Skeletal muscle tissue (tissue), 5 donors: ENCODE results near the gene TRPV4. TPM values are rescaled to one million over a fixed set of nuclear protein-coding genes. Genes with fewer than 3 reads are reported as not detected.

ENCODE experiments used
- H3K27ac ChIP-seq: one replicate; pipeline ENCODE4 v1.7.0; 2013; ENCODE audit warnings: mild to moderate bottlenecking, low read depth, low read length, inconsistent platforms
- H3K27me3 ChIP-seq, 3 donors: one replicate each; pipeline ENCODE4 v1.7.0; 2013; ENCODE audit warnings: low read length in 3 of 3; ENCODE audit not compliant: control insufficient read depth in 3 of 3, insufficient read depth in 3 of 3
- H3K36me3 ChIP-seq, 3 donors: one replicate each; pipeline ENCODE4 v1.7.0; 2013; ENCODE audit warnings: low read length in 3 of 3; ENCODE audit not compliant: control insufficient read depth in 3 of 3, insufficient read depth in 3 of 3
- H3K4me1 ChIP-seq, 3 donors: one replicate each; pipeline ENCODE4 v1.7.0; 2013; ENCODE audit warnings: low read length in 3 of 3, mild to moderate bottlenecking in 3 of 3; ENCODE audit not compliant: control insufficient read depth in 3 of 3, insufficient read depth in 3 of 3
- H3K4me3 ChIP-seq, 3 donors: one replicate each; pipeline ENCODE4 v1.7.0; 2013; ENCODE audit warnings: low read length in 3 of 3
- H3K9ac ChIP-seq, 3 donors: one replicate each; pipeline ENCODE4 v1.7.0; 2013; ENCODE audit warnings: low read length in 3 of 3, mild to moderate bottlenecking in 3 of 3, moderate library complexity in 2 of 3, low read depth in 1 of 3
- H3K9me3 ChIP-seq, 3 donors: one replicate each; pipeline ENCODE4 v1.7.0; 2013; ENCODE audit warnings: low read length in 3 of 3; ENCODE audit not compliant: control insufficient read depth in 3 of 3
- small RNA-seq: library from RNA; depleted of rRNA; stranded (forward); fragments of <200 nt; gene quantifications from one replicate; pipeline ENCODE3, GENCODE V24; 2014
- total RNA-seq: library from RNA; depleted of rRNA; stranded (reverse); fragments of >200 nt; gene quantifications from one replicate; pipeline ENCODE4 v1.2.3, GENCODE V29; 2014
- donor health status: Osteomylitis.

The TRPV4 gene
- total RNA-seq, 1 donor from 2014 or later, result 0.52 TPM

GRCh38 chr12:109737126-109737525 lies 96.1 kb downstream of the TRPV4 start:
- H3K9me3 ChIP-seq, result no peaks in the 10 kb centered on the region
- peaks cover 0 to 5% (median 4%) of the 10 kb centered on the region in 3 donors for H3K4me1 ChIP-seq
- no peak overlapping the region for H3K27ac ChIP-seq
- no peaks in the 10 kb centered on the region for H3K36me3 ChIP-seq
- peaks cover 0 to 5% (median 0%) of the 10 kb centered on the region in 3 donors for H3K27me3 ChIP-seq
- no peak overlapping the region for H3K9ac ChIP-seq
- no peak overlapping the region for H3K4me3 ChIP-seq

DNA sequence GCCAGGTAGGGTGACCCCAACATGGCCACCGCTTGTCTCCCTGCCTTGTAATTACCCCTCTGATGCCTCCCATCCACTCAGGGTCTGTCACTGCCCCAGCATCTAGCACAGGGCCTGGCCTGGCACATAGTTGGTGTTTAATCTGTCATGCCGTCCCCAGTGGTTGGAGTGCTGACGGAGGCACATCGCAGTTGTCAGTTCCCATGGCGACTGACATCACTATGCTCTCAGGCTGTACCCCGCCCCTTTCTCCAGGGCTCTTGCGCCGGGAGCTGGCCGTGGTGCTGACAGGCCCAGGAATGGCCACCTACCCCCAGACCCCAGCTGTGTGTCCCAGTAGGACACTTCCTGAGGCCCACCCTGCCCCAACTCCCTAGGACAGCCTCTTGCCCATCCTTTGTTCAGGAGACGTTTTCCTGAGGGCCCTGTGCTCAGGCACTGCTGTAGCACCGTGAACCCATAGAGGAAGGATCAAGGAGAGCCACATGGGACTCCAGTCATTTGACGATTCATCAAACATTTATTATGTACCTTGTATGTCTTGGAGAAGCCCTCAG lies 96.6 kb downstream of the TRPV4 start:
- no peaks in the 10 kb centered on the region for H3K9me3 ChIP-seq
- no peak overlapping the region for H3K27ac ChIP-seq
- no peak overlapping the region for H3K9ac ChIP-seq
- H3K4me1 ChIP-seq, result peaks cover 0 to 5% (median 4%) of the 10 kb centered on the region in 3 donors
- no peaks in the 10 kb centered on the region for H3K36me3 ChIP-seq
- peaks cover 0 to 5% (median 0%) of the 10 kb centered on the region in 3 donors for H3K27me3 ChIP-seq
- H3K4me3 ChIP-seq, result no peak overlapping the region

- H3K27me3 ChIP-seq, result peaks cover 0 to 5% (median 0%) of the 10 kb centered on the region in 3 donors
- no peak overlapping the region for H3K9ac ChIP-seq
- H3K4me1 ChIP-seq, result peaks cover 0 to 5% (median 4%) of the 10 kb centered on the region in 3 donors
These were observed 97.2 kb downstream of the TRPV4 start for GRCh38 chr12:109735825-109736551.

GRCh38 chr12:109735051-109735521 lies 98.1 kb downstream of the TRPV4 start:
- H3K27ac ChIP-seq, result no peak overlapping the region

More at GRCh38 chr12:109735825-109736551, 97.2 kb downstream of the TRPV4 start:
- Histone ChIP-seq H3K27ac (no peak overlapping the region), H3K9me3 (no peaks in the 10 kb centered on the region), H3K36me3 (no peaks in the 10 kb centered on the region), H3K4me3 (no peak overlapping the region)

GRCh38 chr12:109734219-109735000 lies 98.8 kb downstream of the TRPV4 start:
- no peak overlapping the region for H3K9ac ChIP-seq
- no peaks in the 10 kb centered on the region for H3K9me3 ChIP-seq
- peaks cover 0 to 5% (median 4%) of the 10 kb centered on the region in 3 donors for H3K4me1 ChIP-seq
- peaks cover 0 to 5% (median 0%) of the 10 kb centered on the region in 3 donors for H3K27me3 ChIP-seq
- H3K27ac ChIP-seq, result no peak overlapping the region
- H3K36me3 ChIP-seq, result no peaks in the 10 kb centered on the region
- H3K4me3 ChIP-seq, result no peak overlapping the region

More at GRCh38 chr12:109735051-109735521, 98.1 kb downstream of the TRPV4 start:
- Histone ChIP-seq H3K4me3 (no peak overlapping the region), H3K9me3 (no peaks in the 10 kb centered on the region), H3K36me3 (no peaks in the 10 kb centered on the region), H3K9ac (no peak overlapping the region), H3K4me1 (peaks cover 0 to 5% (median 4%) of the 10 kb centered on the region in 3 donors), H3K27me3 (peaks cover 0 to 5% (median 0%) of the 10 kb centered on the region in 3 donors)

Small RNA genes within 50 kb of the gene (small RNA-seq; reads per million reads assigned to genes)
- gene MIR4497 (not detected), gene RN7SL441P (not detected)

Other genes with a start within 250 kb of the TRPV4 start
- 1.0 TPM for gene FAM222A, start 119.6 kb downstream of the TRPV4 start, total RNA-seq
- gene GLTP, start 47.1 kb upstream of the TRPV4 start, total RNA-seq, result 18.3 TPM
- gene TCHP, start 66.9 kb upstream of the TRPV4 start, total RNA-seq, result 3.7 TPM
- 37.6 TPM for gene GIT2, start 163.0 kb upstream of the TRPV4 start, total RNA-seq
- gene ANKRD13A, start 166.0 kb upstream of the TRPV4 start, total RNA-seq, result 52.2 TPM
- 23.0 TPM for gene C12orf76, start 215.1 kb upstream of the TRPV4 start, total RNA-seq